ENCODE results near the gene FAM72B. TPM values are rescaled to one million over a fixed set of nuclear protein-coding genes. Genes with fewer than 3 reads are reported as not detected.
A peak's percentile ranks its signal among the peaks of the same experiment; 100 is the strongest.
"Not testable (repeated sequence)": the region's sequence is repeated elsewhere in the genome, so short reads cannot be mapped to it uniquely, and the experiment has no call there.

Gene FAM72B
- total RNA-seq, 1 experiment from 2014 or later, result 10.2 TPM

DNA sequence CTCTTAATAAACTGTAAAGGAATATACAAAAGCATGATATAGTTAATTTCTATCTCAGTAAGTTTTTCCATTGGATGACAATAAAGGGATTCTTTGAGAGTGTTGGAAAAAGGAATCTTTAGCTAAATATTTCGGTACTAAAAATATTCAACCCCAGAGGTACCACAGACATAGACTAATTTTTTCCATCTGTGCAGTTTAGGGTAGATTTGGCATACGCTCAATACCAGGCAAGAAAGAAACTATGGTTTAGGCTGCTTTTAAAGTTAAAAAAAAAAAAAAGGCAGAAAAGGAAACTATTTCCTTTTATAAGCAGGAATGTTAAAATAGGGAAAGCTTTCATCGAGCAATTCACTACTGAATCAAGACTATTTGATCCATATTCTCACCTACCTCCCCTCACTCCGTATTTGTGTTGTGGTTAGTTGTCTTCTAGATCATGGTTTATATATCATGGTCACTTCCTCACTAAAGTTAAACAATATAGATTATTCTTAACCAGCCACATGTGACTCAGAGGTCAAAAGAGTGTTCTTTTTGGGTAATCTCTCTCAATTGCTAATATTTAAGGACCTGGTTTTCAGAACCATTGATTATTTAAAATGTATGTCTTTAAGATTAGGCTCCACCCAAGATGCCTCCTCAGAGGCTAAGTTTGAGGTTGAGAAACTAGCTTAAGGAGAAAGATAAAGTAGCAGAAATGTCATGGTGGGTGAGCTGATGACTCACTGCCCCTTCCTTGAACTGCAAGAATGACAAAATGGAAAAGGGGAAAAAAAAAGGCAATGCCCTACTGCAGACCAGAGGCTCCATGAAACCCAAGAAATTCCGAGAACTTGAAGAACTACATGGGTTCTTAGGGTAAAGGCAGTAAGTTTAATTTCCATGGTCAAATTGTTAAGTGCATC is 20.0 kb downstream of the FAM72B start:
- POLR2A ChIA-PET; H3K27ac ChIP-seq (ENCODE audit: low read depth, low read length); RAD21 ChIA-PET (ENCODE audit: low non-redundant PET in 1 of 2, low total read pairs in 2 of 2, uncharacterized antibody in 2 of 2, unreplicated experiment in 2 of 2); H3K4me1 ChIP-seq (ENCODE audit: control insufficient read depth in 1 of 2, insufficient read depth in 2 of 2, low read length in 2 of 2); H3K79me2 ChIP-seq (ENCODE audit: insufficient read depth, low read length); H3K4me3 ChIP-seq (replicated peaks in 1 of 2; ENCODE audit: low read depth in 1 of 2, low read length in 2 of 2); H3K36me3 ChIP-seq (ENCODE audit: control insufficient read depth in 1 of 2, insufficient read depth in 2 of 2, low read length in 2 of 2); H3K27me3 ChIP-seq (ENCODE audit: insufficient read depth, low read length); CTCF ChIA-PET; H3K9ac ChIP-seq (ENCODE audit: low read length); H4K20me1 ChIP-seq (ENCODE audit: insufficient read depth); H3K4me2 ChIP-seq (ENCODE audit: low read length); BruUV-seq (replicated peaks); DNase-seq (ENCODE audit: low read depth, low spot score); intact Hi-C loops (cut with micrococcal nuclease); H3K9me2 ChIP-seq (ENCODE audit: insufficient read depth); H3K9me3 ChIP-seq (ENCODE audit: control insufficient read depth in 1 of 2, insufficient read depth in 1 of 2, low read depth in 1 of 2, low read length in 2 of 2); H2AFZ ChIP-seq (ENCODE audit: low read depth, low read length, poor library complexity, severe bottlenecking): not testable (repeated sequence)
- ATAC-seq, result peak; percentile 47; the same call in 1 of the 2 replicates

- H3K79me2 ChIP-seq (ENCODE audit: insufficient read depth, low read length); H4K20me1 ChIP-seq (ENCODE audit: insufficient read depth); H3K4me1 ChIP-seq (ENCODE audit: control insufficient read depth in 1 of 2, insufficient read depth in 2 of 2, low read length in 2 of 2); H3K36me3 ChIP-seq (ENCODE audit: control insufficient read depth in 1 of 2, insufficient read depth in 2 of 2, low read length in 2 of 2); ATAC-seq; H3K27me3 ChIP-seq (ENCODE audit: insufficient read depth, low read length); H3K4me2 ChIP-seq (ENCODE audit: low read length); H3K9me2 ChIP-seq (ENCODE audit: insufficient read depth); RAD21 ChIA-PET (ENCODE audit: low non-redundant PET in 1 of 2, low total read pairs in 2 of 2, uncharacterized antibody in 2 of 2, unreplicated experiment in 2 of 2); intact Hi-C loops (cut with micrococcal nuclease); BruUV-seq (replicated peaks); H3K27ac ChIP-seq (ENCODE audit: low read depth, low read length); POLR2A ChIA-PET; H3K9ac ChIP-seq (ENCODE audit: low read length); CTCF ChIA-PET; H3K4me3 ChIP-seq (replicated peaks in 1 of 2; ENCODE audit: low read depth in 1 of 2, low read length in 2 of 2); DNase-seq (ENCODE audit: low read depth, low spot score); H2AFZ ChIP-seq (ENCODE audit: low read depth, low read length, poor library complexity, severe bottlenecking); H3K9me3 ChIP-seq (ENCODE audit: control insufficient read depth in 1 of 2, insufficient read depth in 1 of 2, low read depth in 1 of 2, low read length in 2 of 2): not testable (repeated sequence)
Measured at GRCh38 chr1:121161199-121161901, 22.8 kb downstream of the FAM72B start.

DNA sequence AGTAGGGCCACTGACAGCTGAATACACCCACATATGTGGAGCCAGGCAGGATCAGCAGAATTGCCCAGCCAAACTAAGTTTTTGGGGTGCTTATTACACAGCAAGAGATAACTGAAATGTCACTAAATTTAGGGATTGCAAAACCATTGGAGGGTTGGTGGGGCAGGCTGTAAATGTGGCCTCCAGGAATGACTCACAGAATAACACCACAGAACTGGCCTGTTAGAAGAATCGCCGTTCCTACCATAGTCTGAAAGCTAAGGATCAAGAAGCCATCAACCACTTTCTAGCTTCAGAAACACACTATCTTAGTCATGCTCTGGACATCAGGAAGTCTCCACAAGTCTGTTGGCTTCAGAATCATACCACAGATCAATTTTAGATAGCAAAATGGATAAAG is 24.0 kb downstream of the FAM72B start:
- H4K20me1 ChIP-seq (ENCODE audit: insufficient read depth); H3K4me3 ChIP-seq (replicated peaks in 1 of 2; ENCODE audit: low read depth in 1 of 2, low read length in 2 of 2); H3K9ac ChIP-seq (ENCODE audit: low read length); H3K79me2 ChIP-seq (ENCODE audit: insufficient read depth, low read length); DNase-seq (ENCODE audit: low read depth, low spot score); H3K27me3 ChIP-seq (ENCODE audit: insufficient read depth, low read length); POLR2A ChIA-PET; H3K9me2 ChIP-seq (ENCODE audit: insufficient read depth); ATAC-seq; CTCF ChIA-PET; H3K27ac ChIP-seq (ENCODE audit: low read depth, low read length); H3K4me2 ChIP-seq (ENCODE audit: low read length); H2AFZ ChIP-seq (ENCODE audit: low read depth, low read length, poor library complexity, severe bottlenecking); BruUV-seq (replicated peaks); RAD21 ChIA-PET (ENCODE audit: low non-redundant PET in 1 of 2, low total read pairs in 2 of 2, uncharacterized antibody in 2 of 2, unreplicated experiment in 2 of 2); intact Hi-C loops (cut with micrococcal nuclease); H3K9me3 ChIP-seq (ENCODE audit: control insufficient read depth in 1 of 2, insufficient read depth in 1 of 2, low read depth in 1 of 2, low read length in 2 of 2); H3K4me1 ChIP-seq (ENCODE audit: control insufficient read depth in 1 of 2, insufficient read depth in 2 of 2, low read length in 2 of 2); H3K36me3 ChIP-seq (ENCODE audit: control insufficient read depth in 1 of 2, insufficient read depth in 2 of 2, low read length in 2 of 2): not testable (repeated sequence)

GRCh38 chr1:121157609-121158008 is 26.5 kb downstream of the FAM72B start:
- CTCF ChIA-PET; RAD21 ChIA-PET (ENCODE audit: low non-redundant PET in 1 of 2, low total read pairs in 2 of 2, uncharacterized antibody in 2 of 2, unreplicated experiment in 2 of 2); H3K79me2 ChIP-seq (ENCODE audit: insufficient read depth, low read length); POLR2A ChIA-PET; H2AFZ ChIP-seq (ENCODE audit: low read depth, low read length, poor library complexity, severe bottlenecking); H3K27ac ChIP-seq (ENCODE audit: low read depth, low read length); DNase-seq (ENCODE audit: low read depth, low spot score); BruUV-seq (replicated peaks); H4K20me1 ChIP-seq (ENCODE audit: insufficient read depth); H3K9ac ChIP-seq (ENCODE audit: low read length); H3K9me2 ChIP-seq (ENCODE audit: insufficient read depth); H3K36me3 ChIP-seq (ENCODE audit: control insufficient read depth in 1 of 2, insufficient read depth in 2 of 2, low read length in 2 of 2); H3K4me2 ChIP-seq (ENCODE audit: low read length); H3K4me1 ChIP-seq (ENCODE audit: control insufficient read depth in 1 of 2, insufficient read depth in 2 of 2, low read length in 2 of 2); H3K4me3 ChIP-seq (replicated peaks in 1 of 2; ENCODE audit: low read depth in 1 of 2, low read length in 2 of 2); intact Hi-C loops (cut with micrococcal nuclease); H3K27me3 ChIP-seq (ENCODE audit: insufficient read depth, low read length); H3K9me3 ChIP-seq (ENCODE audit: control insufficient read depth in 1 of 2, insufficient read depth in 1 of 2, low read depth in 1 of 2, low read length in 2 of 2): not testable (repeated sequence)
- peak; percentile 84 for ATAC-seq
